Dedifferentiated amniotic fluid mesenchymal stem cell (primary cell): ENCODE measurements around the gene AGTPBP1.
"Not testable (repeated sequence)": the region's sequence is repeated elsewhere in the genome, so short reads cannot be mapped to it uniquely, and the experiment has no call there.

Source experiments
- DNase-seq: peaks from one replicate; pipeline ENCODE4 v3.0.0-alpha.2; 2016; ENCODE audit errors: extremely low spot score

The AGTPBP1 gene

DNA sequence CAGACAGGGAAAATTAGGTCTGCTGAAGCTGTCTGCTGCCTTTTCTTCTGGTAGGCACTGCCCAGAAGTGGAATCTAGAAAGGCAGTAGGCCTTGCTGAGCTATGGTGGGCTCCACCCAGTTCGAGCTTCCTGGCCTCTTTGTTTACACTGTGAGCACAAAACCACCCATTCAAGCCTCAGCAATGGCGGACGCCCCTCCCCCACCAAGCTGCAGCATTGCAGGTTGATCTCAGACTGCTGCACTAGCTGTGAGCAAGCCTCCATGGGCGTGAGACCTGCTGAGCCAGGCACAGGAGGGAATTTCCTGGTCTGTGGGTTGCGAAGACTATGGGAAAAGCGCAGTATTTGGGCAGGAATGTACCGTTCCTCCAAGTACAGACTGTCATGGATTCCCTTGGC is 18.5 kb downstream of the AGTPBP1 start:
- DNase-seq, result no peak

DNA sequence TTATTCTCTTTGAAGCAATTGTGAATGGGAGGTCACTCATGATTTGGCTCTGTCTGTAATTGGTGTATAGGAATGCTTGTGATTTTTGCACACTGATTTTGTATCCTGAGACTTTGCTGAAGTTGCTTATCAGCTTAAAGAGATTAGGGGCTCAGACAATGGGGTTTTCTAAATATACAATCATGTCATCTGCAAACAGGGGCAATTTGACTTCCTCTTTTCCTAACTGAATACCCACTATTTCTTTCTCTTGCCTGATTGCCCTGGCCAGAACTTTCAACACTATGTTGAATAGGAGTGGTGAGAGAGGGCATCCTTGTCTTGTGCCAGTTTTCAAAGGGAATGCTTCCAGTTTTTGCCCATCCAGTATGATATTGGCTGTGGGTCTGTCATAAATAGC is 22.3 kb downstream of the AGTPBP1 start:
- DNase-seq, result not testable (repeated sequence)

DNA sequence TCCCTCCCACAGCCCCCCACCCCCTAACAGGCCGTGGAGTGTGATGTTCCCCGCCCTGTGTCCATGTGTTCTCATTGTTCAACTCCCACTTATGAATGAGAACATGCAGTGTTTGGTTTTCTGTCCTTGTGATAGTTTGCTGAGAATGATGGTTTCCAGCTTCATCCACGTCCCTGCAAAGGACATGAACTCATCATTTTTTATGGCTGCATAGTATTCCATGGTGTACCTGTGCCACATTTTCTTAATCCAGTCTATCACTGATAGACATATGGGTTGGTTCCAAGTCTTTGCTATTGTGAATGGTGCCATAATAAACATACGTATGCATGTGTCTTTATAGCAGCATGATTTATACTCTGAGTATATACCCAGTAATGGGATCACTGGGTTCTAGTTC is 23.9 kb downstream of the AGTPBP1 start:
- not testable (repeated sequence) for DNase-seq

DNA sequence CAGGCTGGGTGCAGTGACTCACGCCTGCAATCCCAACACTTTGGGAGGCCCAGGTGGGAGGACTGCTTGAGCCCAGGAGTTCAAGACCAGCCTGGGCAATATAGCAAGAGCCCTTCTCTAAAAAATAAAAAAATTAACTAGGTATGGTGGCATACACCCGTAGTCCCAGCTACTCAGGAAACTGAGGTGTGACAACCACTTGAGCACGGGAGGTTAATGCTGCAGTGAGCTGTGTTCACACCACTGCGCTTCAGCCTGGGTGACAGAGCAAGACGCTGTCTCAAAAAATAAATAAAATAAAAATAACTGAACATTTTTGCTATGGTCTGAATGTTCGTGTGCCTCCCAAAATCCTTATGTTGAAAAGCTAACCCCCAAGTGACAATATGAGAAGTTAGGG is 24.5 kb downstream of the AGTPBP1 start:
- no peak for DNase-seq

DNA sequence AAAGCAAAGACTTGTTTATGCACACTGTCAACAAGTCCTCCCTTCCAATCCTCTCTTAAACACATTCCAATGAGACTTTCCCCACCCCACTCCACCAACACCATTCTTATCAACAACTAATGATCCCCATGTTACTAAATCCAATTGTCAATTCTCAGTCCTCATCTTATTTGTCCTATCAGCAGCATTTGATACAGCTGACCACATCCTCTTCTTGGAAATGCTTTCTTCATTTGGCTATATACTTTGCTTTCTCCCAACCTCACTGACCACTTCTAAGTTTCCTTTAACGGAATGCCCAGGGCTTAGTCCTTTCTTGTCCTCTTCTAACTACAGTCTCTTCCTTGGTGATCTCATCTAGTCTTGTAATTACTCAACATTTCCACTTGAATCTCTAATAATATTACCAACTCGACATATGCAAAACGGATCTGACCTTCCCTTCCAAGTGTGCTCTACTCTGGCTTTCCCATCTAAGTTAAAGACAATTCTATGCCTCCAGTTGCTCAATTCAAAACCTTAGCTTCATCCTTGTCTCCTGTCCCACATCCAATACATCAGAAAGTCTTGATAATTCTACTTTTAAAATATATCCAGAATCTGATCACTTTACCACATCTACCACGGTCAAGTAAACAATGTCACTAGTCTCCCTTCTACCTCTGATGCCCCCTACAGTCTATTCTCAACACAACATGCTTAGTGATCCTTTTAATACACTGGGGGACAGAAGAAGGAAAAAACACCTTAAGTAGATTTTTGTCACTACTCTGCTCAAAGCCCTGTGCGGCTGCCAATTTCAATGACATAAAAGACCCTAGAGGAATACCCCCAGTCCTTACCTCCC is 25.5 kb downstream of the AGTPBP1 start:
- no peak for DNase-seq

DNA sequence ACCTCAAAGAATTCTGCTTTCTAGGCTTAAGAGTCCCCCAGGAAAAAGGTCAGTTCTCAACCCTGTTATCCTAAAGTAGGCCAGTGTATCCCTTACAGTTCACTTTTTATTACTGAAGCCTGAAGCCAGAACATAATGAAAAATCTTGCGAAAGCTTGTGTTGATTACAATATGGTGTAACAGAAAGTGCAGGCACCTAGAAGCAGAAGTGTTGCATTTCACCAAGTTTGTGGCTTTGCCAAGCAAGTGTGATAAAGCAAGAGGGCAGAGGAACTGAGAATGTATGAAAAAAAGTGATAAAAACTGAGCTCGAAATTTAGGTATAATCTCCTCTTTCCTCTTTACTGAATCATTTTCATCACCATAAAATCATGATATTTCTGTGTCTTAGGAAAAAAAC is 26.2 kb downstream of the AGTPBP1 start:
- DNase-seq, result no peak

DNA sequence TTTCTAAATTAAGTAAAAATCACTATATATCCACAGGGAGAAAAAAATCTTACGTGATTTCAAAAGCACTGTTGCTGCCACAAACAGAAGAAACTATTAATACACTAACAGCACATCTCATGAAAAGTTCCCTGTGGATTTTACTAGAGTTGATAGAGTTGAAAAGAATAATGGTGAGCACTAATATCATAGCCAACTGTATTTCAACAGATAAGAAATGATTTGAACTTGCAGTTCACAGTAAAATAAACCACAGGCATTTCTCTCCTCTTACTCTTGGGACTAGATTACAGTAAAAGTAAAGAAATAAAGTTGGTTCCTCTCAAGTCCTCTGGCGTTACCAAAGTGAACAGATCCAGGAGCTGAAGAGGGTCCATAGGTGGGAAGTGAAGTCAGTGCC is 27.9 kb downstream of the AGTPBP1 start:
- DNase-seq, result no peak

DNA sequence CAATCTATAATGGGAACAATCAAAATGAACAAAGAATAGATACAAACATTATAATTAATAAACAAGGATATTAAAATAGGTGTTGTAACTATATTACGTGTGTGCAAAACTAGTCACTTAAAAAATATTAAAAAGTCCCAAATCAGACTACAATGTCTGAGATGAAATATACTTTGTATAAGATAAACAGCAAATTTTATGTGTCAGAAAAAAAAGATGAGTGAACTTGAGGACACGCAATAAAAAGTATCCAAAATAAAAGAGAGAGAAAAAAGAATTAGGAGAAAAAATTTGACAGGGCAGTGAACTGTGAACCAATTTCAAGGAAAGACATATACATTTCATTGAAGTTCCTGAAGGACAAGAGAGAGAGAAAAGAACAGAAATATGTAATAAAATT is 37.0 kb downstream of the AGTPBP1 start:
- no peak for DNase-seq

DNA sequence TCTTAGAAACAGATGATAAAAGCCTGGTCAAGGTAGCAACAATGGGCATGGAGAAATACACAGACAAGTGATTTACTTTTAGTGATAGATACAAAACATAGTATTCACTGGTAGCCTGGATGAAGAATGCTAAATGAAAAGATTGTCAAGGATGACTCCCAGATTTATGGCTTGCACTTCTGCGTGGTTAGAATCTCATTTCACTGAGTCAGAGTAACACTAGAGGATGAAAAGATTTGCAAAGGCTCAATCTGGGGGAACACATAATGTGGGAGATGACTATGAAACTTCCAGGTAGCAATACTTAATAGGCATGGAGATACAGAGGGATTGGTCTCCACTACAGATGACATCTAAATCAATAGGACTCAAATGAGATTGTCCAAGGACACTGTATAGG is 38.4 kb downstream of the AGTPBP1 start:
- no peak for DNase-seq

DNA sequence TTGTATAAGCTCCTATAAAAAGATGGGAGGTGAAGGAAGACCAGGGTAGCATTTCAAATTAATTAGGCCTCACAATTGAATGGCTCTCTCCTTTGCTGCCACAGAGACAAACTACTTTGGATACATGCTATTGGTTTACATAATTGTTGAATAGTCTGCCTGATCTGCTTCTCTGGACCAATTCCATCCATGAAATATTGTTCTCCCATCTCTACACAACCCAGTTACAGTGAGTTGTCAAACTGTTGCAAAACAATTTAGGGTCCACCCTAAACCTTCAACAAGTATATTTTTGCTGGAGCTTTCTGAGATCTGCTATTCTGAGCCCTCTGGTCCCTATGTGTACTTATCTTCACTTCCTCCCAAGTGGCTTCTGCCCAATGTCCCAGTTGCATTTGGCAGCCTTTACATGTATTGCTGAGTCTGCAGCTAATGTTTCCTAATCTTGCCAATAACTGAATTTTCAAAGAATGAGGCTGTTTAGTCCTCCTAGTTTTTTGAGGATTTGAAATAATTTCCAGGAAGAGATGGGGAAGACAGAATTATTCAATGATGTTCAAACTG is 38.9 kb downstream of the AGTPBP1 start:
- DNase-seq, result no peak

DNA sequence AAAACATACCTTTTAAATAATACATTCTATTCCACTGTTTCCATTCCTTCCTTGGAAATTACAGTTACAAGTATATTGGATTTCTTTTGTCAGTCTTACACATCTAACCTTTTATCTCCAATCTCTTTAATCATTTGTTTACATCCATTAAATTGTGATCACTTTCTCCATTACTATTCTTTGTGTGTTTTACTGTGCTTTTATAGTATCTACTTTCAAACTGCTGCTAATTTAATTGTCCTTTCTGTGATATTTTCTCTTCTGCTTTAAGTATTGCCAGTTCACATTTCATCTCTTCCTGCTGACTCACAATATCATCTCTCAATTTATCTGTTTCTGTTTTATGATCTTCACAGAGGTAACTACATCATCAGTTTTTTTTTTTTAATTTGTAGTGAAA is 39.6 kb downstream of the AGTPBP1 start:
- DNase-seq, result no peak

DNA sequence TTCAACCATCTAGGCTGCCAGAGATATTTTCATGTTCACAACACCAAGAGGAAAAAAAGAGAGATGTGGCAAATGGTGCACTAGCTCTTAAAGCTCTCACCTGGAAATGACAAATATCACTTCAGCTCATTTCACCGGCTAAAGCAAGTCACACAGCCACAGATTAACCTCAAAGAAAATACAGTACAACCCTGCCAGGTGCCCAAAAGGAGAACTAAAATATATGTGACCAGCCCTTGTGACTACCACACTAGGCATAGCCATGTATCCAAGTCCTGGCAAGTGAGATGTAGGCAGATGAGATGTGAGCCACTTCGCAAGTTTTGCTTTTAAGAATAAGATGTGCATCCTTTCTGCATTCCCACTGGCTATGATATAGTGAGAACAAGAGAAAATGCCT is 41.4 kb downstream of the AGTPBP1 start:
- no peak for DNase-seq

DNA sequence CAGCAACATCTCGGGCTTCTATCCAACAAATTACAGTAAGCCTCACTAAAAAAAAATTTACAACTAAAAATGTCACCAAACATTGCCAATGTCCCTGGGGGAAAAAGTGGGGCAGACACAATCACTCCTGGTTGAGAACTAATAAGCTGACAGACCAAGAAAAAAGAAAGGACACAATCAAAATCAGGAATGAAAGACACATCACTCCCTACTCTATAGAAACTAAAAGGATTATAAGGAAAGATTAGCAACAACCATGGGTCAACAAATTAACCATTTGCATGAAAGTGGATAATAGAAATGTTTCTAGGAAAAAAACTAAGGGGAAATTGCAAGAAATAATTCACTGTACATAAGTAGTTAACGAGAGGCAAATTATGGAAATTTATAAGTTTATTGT is 53.4 kb downstream of the AGTPBP1 start:
- DNase-seq, result no peak

DNA sequence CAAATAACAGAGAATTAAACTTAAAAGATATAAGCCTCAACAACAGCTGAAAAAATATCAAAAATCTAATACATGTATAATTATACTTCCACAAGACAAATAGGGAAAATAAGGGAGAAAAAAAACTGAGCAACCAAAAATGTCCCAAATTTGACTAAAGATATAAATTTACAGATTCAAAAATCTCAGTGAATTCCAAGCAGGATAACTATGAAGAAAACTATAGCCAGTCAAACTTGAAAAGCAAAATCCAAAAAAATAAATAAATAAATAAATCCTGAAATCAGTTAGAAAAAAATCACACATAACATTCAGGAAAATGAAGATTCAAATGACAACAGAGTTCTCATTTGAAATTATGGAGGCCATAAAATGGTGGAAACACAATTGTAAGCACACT is 56.7 kb downstream of the AGTPBP1 start:
- no peak for DNase-seq

DNA sequence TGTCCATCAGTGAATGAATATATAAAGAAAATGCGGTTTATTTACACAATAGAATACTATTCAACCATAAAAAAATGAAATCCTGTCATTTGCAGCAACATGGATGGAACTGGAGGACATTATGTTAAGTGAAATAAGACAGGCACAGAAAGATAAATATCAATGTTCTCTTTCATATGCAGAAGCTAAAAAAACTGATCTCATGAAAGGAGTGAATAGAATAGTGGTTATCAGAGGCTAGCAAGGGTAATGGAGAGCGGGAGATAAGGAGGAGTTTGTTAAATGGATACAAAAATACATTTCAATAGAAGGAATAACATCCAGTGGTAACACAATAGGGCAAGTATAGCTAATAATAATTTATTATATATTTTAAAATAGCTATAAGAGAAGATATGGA is 65.0 kb downstream of the AGTPBP1 start:
- no peak for DNase-seq

DNA sequence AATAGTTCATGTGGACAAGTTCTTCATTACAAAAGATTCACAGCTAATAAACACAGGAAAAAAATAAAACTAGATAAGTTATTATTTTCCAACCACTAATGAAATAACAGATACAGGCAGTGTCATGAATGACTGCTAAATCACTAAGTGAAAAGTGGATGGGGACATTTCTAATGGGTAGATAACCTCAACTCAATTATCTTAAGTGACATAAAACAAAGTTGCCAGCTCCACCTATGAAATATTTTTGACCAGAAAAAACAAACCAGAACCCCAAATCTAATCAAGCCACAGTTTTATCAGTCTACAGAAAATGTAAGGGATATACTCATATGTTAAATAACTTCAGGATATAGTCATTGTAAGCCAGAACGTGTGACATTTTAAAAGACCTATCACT is 74.4 kb downstream of the AGTPBP1 start:
- DNase-seq, result no peak

DNA sequence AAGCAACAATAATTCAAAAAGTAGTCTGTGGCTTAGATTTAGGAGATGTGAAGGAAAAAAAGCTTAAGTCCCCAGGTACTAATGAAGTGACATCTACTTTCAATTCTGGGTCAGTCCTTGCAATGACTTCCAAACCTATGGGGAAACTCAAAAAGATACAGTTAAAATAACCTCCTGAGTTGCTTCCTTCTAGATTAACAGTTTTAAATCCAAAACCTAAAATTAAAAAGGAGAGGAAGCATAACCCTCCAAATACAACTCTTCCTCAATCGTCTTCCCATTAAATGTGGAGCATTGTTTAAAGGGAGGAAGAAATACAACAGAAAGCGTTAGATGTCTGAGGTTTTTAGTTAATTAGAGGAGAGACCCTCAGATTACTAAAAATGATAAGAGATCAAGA is 75.7 kb downstream of the AGTPBP1 start:
- no peak for DNase-seq

DNA sequence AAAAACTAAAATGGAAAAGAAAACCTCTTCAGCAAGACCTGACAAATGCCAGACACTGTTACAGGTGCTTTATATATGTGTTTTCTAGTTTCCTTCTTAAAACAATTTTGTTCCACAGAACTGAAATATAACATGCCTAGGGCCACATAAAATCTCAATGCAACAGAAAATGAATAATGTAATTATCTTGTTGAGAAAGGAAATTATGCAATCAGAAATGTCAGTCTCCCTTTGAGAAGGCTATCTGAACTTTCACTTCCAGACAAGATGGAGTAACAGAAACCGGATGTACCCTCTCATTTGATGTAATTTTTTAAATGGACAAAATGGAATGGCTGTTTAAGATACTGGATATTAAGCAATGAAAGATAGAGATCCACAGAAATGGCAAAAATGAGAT is 79.2 kb downstream of the AGTPBP1 start:
- no peak for DNase-seq

DNA sequence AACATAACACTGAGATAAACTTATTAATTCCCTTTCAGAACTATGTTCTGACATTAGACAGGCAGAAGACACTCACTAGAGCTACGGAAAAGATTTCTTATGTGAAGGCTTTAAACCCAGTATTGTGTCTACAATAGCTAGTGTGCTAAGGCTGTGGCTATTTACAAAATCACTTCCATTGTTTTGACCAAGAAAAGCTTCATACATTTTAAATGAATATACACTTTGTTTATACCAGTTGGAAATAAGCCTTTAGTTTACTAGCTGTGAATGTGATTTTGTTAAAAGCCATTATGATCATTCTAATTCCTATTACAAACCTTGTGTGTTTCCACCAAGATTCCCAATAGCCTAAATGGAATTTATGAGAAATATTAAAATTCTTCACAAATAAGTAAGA is 83.0 kb downstream of the AGTPBP1 start:
- no peak for DNase-seq

DNA sequence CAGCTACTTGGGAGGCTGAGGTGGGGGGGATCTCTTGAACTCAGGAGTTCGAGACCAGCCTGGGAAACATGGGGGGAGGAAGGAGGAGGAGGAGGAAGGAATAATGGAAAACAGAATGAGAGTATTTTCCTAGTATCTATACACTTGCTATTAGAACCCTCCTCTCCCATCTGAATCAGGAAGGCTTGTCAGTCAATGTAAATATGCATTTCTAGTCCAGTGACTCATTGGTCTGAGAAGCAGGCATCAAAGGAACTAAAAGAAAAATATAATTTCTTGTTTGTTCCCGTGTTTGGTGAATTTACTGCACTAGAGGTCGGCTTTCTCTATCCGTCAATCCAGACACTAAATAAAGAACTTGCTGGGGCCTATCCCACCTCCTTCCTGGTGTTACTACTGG is 88.6 kb downstream of the AGTPBP1 start:
- no peak for DNase-seq

DNA sequence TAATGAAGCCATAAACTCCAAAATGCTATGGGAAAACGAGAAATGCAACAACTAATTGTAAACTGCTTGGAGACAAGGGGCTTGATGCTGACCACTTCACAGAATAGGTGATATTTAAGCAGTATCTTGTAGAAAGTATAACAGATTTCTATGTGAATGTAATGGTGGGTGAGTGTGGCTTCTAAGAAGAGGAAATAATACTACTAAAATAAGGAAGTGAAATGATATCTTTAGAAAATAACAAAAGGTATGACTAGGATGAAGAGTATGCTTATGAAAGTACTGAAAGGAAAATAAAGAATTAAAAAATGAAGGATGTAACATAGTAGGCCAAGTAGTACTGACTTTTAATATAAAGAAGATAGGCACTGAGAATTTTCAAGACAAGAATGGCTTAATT is 94.2 kb downstream of the AGTPBP1 start:
- no peak for DNase-seq

DNA sequence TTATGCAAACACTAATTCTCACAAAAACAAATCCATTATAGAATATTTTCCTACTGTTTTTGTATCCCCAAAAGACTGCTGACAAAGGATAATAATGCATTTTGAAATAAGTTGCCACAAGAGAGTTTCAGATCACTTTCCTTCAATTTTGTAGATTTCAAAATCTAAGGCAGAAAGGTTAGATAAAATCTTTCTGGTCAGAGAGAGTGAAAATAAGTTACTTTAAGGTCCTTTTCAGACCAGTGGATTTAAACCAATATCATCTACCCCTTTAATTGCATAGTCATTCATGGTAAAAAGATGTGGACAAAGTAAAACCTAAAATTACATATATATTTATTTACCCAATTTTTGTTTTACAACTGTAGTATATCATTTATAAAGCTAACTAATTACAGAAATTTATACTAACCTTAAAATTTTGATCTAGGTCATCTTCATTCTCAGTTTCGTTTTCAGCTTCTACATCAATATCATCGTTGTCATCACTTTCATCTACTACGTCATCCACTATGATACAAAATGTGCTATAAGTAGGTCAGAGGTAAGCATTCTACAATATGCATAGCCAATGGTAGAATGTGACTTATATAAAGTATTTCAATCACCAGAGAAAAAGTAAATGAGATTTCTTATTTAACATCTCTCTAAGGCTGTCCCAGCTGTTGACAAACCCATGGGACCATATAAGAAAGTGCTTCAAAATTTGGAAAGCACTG is 95.7 kb downstream of the AGTPBP1 start:
- DNase-seq, result no peak

DNA sequence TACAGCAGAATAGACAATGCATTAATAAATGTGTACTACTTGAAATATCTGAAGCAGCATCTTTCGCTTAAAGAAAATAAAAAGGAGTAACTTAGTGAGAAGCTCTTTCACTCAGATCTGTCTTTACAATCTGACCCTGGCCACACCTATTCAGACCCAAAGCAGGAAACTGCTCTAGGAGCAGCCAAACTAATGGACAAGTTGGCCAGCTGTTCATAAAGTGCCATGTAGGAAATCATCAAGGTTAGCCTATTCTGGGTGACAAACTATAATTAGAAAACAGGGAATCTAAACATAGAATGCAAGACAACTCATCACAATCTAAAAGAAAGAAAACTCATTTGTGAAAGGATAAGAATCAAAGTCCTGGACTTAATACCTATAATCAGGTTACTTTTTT is 101.3 kb downstream of the AGTPBP1 start:
- DNase-seq, result no peak
